SHP77 treated with DMSO at 0.1 percent for 48 hours (cell line): ENCODE data around the gene FARS2.

Experiments
- DNase-seq: peaks from one replicate; lab custom pipeline; 2025; lab: John Stamatoyannopoulos, UW

Gene FARS2

DNA sequence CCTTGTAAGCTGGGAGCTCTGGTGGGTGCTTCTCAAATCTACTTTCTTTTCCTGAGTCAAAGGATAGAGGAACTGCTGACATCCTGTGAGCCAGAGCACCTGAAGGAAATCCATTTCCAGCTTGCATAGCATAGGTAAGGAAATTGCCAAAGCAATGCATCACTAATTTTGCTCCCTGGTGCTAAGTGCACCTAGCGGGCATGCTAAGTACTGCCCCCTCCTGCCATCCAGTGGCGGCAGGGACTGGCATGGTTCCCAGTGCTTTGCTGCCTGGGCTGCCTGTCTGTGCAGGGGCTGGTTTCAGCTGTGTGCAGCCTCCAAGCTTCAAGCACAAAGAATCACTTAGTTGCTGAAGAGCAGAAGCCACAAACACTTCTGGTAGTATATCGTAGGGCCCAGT is 63.9 kb downstream of the FARS2 start:
- DNase-seq: no peak

DNA sequence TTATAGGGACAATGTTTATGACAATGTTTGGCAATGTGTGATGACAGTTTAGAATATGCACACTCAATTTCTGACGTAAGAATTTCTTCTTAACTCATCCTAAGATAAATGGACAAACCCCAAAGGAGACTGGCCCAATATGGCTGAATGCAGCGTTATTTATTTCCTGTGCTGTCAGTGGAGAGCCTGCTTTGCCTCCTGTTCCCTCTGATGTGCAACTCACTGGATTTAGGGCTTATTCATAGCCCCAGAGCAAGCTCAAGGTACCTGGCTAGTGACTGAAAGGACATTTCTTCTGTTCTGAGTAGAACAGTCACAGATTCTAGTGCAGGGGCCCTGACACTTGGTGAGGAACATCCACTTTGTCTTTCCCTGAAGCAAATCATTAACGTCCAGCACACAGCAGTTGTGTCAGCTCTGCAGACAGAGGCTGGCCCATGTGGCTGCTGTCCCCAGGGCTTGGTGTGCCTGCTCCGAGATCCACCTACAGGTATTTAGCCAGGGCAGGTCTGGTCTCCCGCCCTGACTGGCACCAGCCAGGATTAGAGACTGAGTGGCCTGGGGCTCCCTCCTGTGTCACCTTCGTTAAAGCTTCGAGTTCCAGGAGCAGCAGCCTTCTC is 64.8 kb downstream of the FARS2 start:
- no peak for DNase-seq

DNA sequence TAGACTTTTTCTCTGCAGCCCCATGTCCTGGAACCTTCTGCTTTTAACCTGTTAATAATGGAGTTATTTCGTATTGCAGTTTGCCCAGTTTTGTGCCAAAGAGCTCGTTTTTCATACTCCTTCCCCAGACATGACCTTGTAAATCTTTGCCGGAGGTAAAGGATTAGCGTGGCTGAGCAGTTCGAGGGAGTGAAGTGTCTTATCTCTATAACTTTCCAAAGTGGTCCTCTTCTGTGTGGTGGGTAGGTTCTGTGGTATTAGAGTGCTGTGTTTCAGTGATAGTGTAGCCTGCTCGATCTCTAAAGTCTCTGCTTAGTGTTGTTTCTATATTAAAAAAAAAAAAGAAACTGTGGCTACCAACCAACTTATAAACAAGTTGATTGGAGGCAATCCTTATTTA is 67.5 kb downstream of the FARS2 start:
- DNase-seq: no peak

- no peak for DNase-seq
Observed at GRCh38 chr6:5331845-5332442, 70.6 kb downstream of the FARS2 start.

GRCh38 chr6:5333658-5334057 is 72.3 kb downstream of the FARS2 start:
- DNase-seq: peak; percentile 61

GRCh38 chr6:5334341-5334740 is 73.0 kb downstream of the FARS2 start:
- peak; percentile 44 for DNase-seq

GRCh38 chr6:5335020-5335419 is 73.7 kb downstream of the FARS2 start:
- no peak for DNase-seq

GRCh38 chr6:5337573-5337972 is 76.3 kb downstream of the FARS2 start:
- no peak for DNase-seq

DNA sequence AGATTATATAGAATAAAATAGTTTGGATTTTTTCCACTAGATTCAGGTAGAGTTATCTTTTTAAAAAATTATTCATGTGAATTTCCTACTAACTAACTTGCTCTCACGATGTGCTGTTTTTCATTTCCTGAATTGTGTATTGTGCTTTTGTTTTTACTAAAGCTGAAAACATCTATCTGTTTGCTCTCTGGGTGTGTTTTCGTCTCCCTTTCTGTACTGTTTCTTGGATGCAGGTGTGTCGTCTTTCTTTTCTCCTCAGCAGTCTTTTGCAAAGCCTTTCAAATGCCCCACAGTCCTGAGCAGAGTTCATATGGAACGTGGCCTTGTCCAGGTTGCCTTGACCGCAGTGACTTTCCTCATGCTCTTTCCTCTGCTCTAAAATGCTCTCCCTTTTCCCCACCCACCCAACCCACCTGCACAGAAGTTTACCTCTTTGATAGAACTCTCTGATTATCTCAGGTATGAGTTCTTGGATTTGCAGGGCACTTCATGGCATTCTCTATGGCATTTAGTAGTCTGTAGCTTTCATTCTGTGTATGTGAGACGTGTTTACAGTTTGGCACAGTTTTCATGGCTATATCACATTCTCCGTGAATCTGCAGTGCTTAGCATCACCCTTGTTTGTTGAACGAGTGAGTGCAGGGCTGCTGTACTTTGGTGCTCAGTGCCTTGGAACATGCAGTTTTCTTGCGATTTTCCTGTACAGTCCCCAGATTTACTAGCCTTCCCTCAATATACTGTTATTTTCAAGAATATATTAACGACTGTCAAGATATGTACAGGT is 77.1 kb downstream of the FARS2 start:
- no peak for DNase-seq

DNA sequence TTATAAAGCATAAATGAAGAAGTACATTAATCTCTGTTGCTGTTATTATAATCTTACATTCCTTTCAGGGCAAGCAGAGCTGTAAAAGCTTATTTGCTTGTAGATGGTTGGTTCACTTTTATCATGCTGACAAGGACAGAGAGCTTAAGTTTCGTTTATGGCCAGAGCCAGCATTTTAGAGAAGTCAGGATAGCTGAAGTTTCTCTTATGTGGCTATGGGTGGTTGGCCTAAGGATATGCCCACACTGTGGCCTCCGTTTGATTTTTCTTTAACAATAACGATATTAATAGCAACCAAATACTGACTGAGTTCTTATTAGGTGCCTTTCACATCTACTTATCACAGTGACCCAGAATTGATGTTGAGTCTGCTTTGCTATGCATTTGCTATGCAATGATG is 78.5 kb downstream of the FARS2 start:
- no peak for DNase-seq

GRCh38 chr6:5341845-5342244 is 80.5 kb downstream of the FARS2 start:
- DNase-seq: no peak

DNA sequence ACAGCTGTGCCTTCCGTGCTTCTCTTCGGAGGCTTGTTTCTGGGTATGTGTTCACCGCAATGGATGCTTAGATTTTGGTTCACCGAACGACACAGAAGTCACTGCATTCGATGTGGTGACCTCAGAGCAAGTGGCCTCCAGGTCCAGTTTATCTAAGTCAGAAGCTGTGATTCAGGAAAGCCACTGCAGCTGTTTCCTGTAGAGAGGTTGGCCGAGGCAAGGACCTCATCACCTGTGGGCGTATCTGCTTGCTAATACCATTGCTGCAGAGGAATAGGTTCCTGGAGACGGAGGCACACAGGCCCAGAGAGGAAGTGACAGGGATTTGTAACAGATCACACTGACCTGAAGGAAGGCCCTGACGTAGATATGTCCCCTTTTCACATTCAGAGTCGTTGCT is 82.7 kb downstream of the FARS2 start:
- no peak for DNase-seq

DNA sequence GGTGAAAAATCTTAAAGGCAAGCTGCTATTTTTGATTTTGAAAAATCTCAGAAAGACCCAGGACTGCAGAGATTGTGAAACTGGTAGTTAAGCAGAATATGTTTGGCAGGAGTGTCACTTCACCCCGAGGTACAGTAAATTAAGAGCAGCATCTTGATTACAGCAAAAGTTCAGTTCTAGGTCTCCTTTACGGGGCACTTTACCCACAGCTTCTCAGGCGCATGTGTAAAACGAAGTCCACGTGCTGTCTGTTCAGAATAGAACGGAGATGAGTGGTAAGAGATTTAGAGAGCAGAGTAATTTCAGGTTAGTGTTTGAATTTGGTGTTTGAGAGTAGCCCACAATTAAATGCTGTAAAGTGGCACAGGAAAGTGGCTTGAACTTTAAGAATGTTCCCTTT is 84.0 kb downstream of the FARS2 start:
- no peak for DNase-seq

DNA sequence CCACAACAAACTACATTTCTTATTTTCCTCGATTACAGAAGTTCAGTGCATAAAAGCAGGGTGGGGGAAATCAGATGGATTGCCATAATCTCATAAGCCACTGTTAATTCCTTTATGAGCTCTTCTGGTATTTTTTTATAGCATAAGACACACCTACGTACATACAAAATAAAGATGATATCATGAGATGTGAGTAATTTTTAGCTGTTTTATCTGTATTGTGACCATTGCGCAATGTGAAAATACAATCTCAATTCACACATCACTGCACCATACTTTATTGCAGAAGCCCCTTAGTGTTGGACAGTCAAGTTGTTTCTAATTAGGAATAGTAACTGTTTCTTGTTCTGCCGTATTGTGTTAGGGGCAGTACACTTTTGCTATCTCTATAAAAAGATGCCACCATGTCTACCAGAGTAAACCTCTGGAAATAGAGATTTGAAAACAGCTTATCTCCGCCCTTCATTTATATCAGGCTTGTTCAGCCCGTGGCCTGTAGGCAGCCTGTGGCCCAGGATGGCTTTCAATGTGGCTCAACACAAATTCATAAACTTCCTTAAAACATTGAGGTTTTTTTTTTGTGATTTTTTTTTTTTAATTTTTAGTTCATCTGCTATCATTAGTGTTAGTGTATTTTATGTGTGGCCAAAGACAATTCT is 90.4 kb downstream of the FARS2 start:
- no peak for DNase-seq

DNA sequence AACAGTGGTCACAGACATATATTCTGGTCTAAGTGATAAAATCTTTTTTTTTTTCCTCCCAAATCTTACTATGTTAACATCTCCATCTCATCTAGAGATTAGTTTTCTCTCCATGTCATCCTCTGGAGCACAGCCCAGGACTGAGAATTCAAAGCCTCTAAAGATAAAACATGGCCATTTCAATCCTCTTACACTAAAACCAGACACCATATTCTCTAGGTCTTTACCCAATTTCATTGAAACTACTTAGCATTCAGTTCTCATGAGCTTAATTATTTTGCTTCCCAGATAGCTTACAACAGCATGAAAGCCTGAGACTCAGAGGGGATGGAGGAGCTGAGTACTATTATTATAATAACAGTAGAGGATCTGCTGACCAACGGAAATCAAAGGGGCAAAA is 92.7 kb downstream of the FARS2 start:
- DNase-seq: no peak

GRCh38 chr6:5357486-5357885 is 96.2 kb downstream of the FARS2 start:
- no peak for DNase-seq

DNA sequence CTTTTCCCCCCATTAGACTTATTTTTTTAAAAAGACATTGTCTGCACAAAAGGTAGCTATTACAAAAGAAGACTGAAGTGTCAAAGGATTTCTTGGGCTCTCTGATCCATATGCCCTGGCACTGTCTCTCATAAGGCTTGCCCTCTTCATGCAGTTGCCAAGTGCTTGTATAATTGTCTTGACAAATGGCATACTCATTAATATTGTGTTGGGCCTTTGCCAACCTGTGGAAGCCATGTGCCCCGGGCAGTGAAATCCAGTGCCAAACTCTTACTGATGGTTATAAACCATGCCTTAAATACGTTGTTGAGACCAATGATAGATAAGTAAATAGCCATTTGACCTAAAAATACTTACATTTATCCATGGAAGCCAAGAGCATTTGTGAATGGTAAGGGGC is 98.1 kb downstream of the FARS2 start:
- DNase-seq: no peak

DNA sequence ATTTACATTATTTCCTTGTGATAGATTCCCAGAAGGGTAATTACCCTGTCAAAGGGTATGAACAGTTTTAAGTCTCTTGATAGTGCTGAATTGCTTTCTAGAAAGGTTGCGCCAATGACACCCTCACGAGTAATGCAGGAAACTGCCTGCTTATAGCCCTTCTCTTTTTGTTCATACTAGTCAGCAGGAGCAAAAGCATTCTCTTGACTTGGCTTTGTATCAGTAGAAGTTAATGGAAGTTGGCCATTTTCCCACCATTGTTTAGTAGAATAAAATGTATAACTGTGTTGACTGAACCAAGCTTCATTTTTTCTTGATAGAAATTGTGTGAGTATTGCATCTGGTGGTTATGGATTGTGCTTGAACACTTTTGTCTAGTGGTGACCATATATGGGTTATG is 100.1 kb downstream of the FARS2 start:
- no peak for DNase-seq

- DNase-seq: no peak
Observed at GRCh38 chr6:5365436-5366195, 104.3 kb downstream of the FARS2 start.

DNA sequence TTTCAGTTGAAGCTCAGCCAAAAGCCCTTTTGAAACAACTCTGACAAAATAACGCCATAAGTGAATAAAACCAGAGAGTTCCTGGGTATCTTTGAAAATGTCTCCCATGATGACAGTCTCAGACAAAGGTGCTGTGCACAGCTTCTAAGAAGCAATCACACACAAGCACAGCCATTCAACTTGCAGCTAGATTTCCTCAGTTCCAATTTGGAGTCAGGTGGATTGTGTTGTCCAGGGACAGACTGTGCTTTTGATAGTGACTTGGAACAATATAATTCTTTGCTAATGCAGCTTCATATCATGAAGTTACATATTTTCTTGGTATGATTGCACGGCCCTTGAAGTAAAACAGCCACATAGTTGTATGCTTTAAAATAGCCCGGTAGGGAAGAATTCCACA is 105.6 kb downstream of the FARS2 start:
- no peak for DNase-seq

- DNase-seq: no peak
Observed at GRCh38 chr6:5367510-5367909, 106.2 kb downstream of the FARS2 start.

DNA sequence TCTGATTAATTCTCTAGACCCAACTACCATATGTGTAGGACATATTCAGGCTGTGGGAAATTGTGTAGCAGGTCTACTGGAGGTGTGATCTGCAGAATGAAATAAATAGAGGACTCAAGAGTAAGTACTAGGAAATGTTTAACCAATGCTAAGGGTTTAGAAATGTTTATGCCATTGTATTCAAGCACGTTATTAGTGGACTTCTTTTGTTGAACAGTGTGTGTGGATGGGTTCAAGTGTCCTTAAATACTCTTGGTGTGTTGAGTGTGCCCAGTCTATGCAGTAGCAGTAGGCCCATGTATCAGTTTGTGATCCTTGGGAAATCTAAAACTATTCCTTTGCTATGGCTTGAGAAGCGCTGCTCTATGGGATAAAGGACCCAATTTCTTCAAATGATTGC is 112.1 kb downstream of the FARS2 start:
- no peak for DNase-seq
